HCT116 (cell line): ENCODE results near the gene EVC. TPM values are rescaled to one million over a fixed set of nuclear protein-coding genes. Genes with fewer than 3 reads are reported as not detected.

Experiments
- ATAC-seq: fragments of 200-7000 bp; cut with Tn5 transposase; 2 replicates; pipeline ENCODE4 v1.9.1; 2020; ENCODE audit warnings: mild to moderate bottlenecking, moderate library complexity
- BruUV-seq: library from RNA; stranded (reverse); fragments of 400-500 nt; replicated peaks from 2 replicates; lab custom pipeline; 2021; lab: Mats Ljungman, UMichigan
- CTCF ChIA-PET: fragments of 300-600 bp; sonication (Branson Sonifier 250); formaldehyde crosslinking; loops from one replicate; lab custom pipeline; 2021; ENCODE audit warnings: antibody characterized with exemption; lab: Charles Lee
- POLR2A ChIA-PET: fragments of 300-600, 350-600 bp; sonication (Branson Sonifier 250); formaldehyde crosslinking; loops from one replicate; lab custom pipeline; 2021; ENCODE audit warnings: antibody characterized with exemption; lab: Charles Lee
- RAD21 ChIA-PET, 2 experiments: fragments of 300-600 bp; sonication (Branson Sonifier 250); formaldehyde crosslinking; loops; one replicate each; lab custom pipeline; 2023; ENCODE audit warnings: low total read pairs in 2 of 2; ENCODE audit not compliant: uncharacterized antibody in 2 of 2, unreplicated experiment in 2 of 2, low non-redundant PET in 1 of 2; lab: Charles Lee
- DNase-seq: peaks from one replicate; pipeline ENCODE4 v3.0.0-alpha.2; 2010; ENCODE audit warnings: low read depth, low spot score
- H2AFZ ChIP-seq: fragments of 200-600 bp; shearing (Covaris generic), sonication (generic); 2 replicates; pipeline ENCODE4 v1.6.1; 2017; ENCODE audit warnings: low read depth, mixed run types, mixed read lengths, antibody characterized with exemption, low read length; ENCODE audit not compliant: poor library complexity, severe bottlenecking
- H3K27ac ChIP-seq: 2 replicates; pipeline ENCODE4 v1.5.1; 2012; ENCODE audit warnings: low read depth, low read length
- H3K27me3 ChIP-seq: fragments of 200-600 bp; sonication (generic); 2 replicates; pipeline ENCODE4 v1.6.1; 2016; ENCODE audit warnings: mixed run types, low read length, mixed read lengths; ENCODE audit not compliant: insufficient read depth
- H3K36me3 ChIP-seq, 2 experiments: fragments of 200-500 bp in 1 of 2; fragments of 200-600 bp in 1 of 2; sonication (Bioruptor generic) in 1 of 2; sonication (generic) in 1 of 2; 2 replicates each; pipeline versions ENCODE4 v1.5.1 to v1.6.1; 2014 to 2016; ENCODE audit warnings: low read length in 2 of 2, inconsistent platforms in 1 of 2, mixed read lengths in 1 of 2, mixed run types in 1 of 2; ENCODE audit not compliant: insufficient read depth in 2 of 2, control insufficient read depth in 1 of 2
- H3K4me1 ChIP-seq, 2 experiments: fragments of 200-600 bp in 1 of 2; sonication (generic) in 1 of 2; 2 replicates each; pipeline versions ENCODE4 v1.5.1 to v1.6.1; 2012 to 2017; ENCODE audit warnings: low read length in 2 of 2, inconsistent platforms in 1 of 2, mild to moderate bottlenecking in 1 of 2, mixed read lengths in 1 of 2, mixed run types in 1 of 2, moderate library complexity in 1 of 2; ENCODE audit not compliant: insufficient read depth in 2 of 2, control insufficient read depth in 1 of 2
- H3K4me2 ChIP-seq: fragments of 200-600 bp; sonication (generic); 2 replicates; pipeline ENCODE4 v1.6.1; 2017; ENCODE audit warnings: mixed run types, low read length, mixed read lengths
- H3K4me3 ChIP-seq, 2 experiments: fragments of 200-600 bp in 1 of 2; sonication (generic) in 1 of 2; replicated peaks in 1 of 2; 2 replicates each; pipeline ENCODE4 v1.5.1; 2011 to 2016; ENCODE audit warnings: low read length in 2 of 2, control low read depth in 1 of 2, low read depth in 1 of 2, mild to moderate bottlenecking in 1 of 2, mixed read lengths in 1 of 2, mixed run types in 1 of 2
- H3K79me2 ChIP-seq: fragments of 200-600 bp; sonication (generic); 2 replicates; pipeline ENCODE4 v1.6.1; 2017; ENCODE audit warnings: mild to moderate bottlenecking, mixed run types, low read length, moderate library complexity, mixed read lengths; ENCODE audit not compliant: insufficient read depth
- H3K9ac ChIP-seq: fragments of 200-600 bp; sonication (generic); 2 replicates; pipeline ENCODE4 v1.6.1; 2016; ENCODE audit warnings: low read length, mixed read lengths
- H3K9me2 ChIP-seq: fragments of 200-600 bp; sonication (generic), shearing (Covaris generic); 2 replicates; pipeline ENCODE4 v1.6.1; 2017; ENCODE audit warnings: mixed run types, mild to moderate bottlenecking, moderate library complexity; ENCODE audit not compliant: insufficient read depth
- H3K9me3 ChIP-seq, 2 experiments: fragments of 200-500 bp in 1 of 2; fragments of 200-600 bp in 1 of 2; sonication (Bioruptor generic) in 1 of 2; sonication (generic) in 1 of 2; 2 replicates each; pipeline ENCODE4 v1.6.1; 2014 to 2017; ENCODE audit warnings: low read length in 2 of 2, mixed read lengths in 2 of 2, inconsistent platforms in 1 of 2, low read depth in 1 of 2, mild to moderate bottlenecking in 1 of 2, mixed run types in 1 of 2, moderate library complexity in 1 of 2; ENCODE audit not compliant: control insufficient read depth in 1 of 2, insufficient read depth in 1 of 2
- H4K20me1 ChIP-seq: fragments of 200-600 bp; sonication (generic), shearing (Covaris generic); 2 replicates; pipeline ENCODE4 v1.6.1; 2017; ENCODE audit warnings: mixed run types, mild to moderate bottlenecking, moderate library complexity; ENCODE audit not compliant: insufficient read depth
- EZH2 ChIP-seq: fragments of 200-600 bp; sonication (generic); IDR thresholded peaks from 2 replicates; pipeline ENCODE4 v1.6.1; 2017; ENCODE audit warnings: antibody characterized with exemption, mixed run types
- EZH2phosphoT487 ChIP-seq: fragments of 200-600 bp; IDR thresholded peaks from 2 replicates; pipeline ENCODE4 v1.6.1; 2018; ENCODE audit warnings: antibody characterized with exemption, borderline replicate concordance
- FOSL1 ChIP-seq: IDR thresholded peaks from 2 replicates; pipeline ENCODE4 v1.6.1; 2012; ENCODE audit warnings: low read depth
- POLR2A ChIP-seq: IDR thresholded peaks from 2 replicates; pipeline ENCODE4 v1.7.0; 2011; ENCODE audit warnings: borderline replicate concordance; ENCODE audit not compliant: insufficient read depth, insufficient read length; ENCODE audit errors: extremely low read depth
- SRF ChIP-seq: IDR thresholded peaks from 2 replicates; pipeline ENCODE4 v1.6.1; 2012; ENCODE audit warnings: low read depth
- TCF7L2 ChIP-seq: IDR thresholded peaks from 2 replicates; pipeline ENCODE4 v1.7.0; 2011; ENCODE audit warnings: borderline replicate concordance, inconsistent platforms; ENCODE audit not compliant: insufficient read depth, insufficient read length; ENCODE audit errors: extremely low read depth
- ZFX ChIP-seq: fragments of 450-650 bp; IDR thresholded peaks from 2 replicates; pipeline ENCODE4 v1.6.1; 2017
- ZNF274 ChIP-seq: fragments of 200-500 bp; sonication (Bioruptor generic); IDR thresholded peaks from 2 replicates; pipeline ENCODE4 v1.6.1; 2014; ENCODE audit warnings: mild to moderate bottlenecking, low read depth, low read length, inconsistent platforms
- intact Hi-C: fragments of 100-400 bp; cut with micrococcal nuclease; formaldehyde crosslinking; loops from 2 replicates; pipeline ENCODE4 v1.10.0; 2022
- total RNA-seq: library from RNA; stranded (reverse); gene quantifications from one replicate; pipeline ENCODE4 v1.2.1, GENCODE V29; 2021; ENCODE audit not compliant: unreplicated experiment
- TF ChIP-seq, protein P1 (sequence below): IDR thresholded peaks from 2 replicates; pipeline ENCODE4 v1.6.1; 2012
- TF ChIP-seq, protein P2 (sequence below): IDR thresholded peaks from 2 replicates; pipeline ENCODE4 v1.6.1; 2012; ENCODE audit warnings: low read depth

Gene EVC
- total RNA-seq, 1 experiment from 2014 or later: 0.15 TPM

DNA sequence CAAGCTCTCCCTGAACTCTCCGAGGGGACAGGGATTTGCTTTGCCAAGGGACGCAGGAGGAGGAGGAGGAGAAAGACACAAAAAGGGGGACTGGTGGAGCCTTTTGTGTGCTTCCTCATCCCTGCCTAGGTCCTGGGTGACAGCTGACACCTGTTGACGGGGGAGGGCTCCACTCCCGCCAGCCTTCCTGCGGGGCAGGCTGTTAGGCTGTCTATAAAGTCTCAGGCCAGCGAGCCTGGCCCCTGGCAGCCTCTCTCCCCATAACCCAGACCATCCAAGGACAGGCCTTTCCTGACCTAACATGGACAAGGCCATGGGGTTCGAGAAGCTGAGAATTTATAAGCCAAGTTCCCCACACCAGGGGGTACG, 1.8 kb upstream of the EVC start:
- H2AFZ ChIP-seq: no peak overlapping the region
- TF ChIP-seq SRF (no peak), FOSL1 (no peak), POLR2A (no peak), ZFX (no peak), ZNF274 (no peak), EZH2 (no peak), TCF7L2 (no peak), EZH2phosphoT487 (no peak)
- TF ChIP-seq, protein P1, sequence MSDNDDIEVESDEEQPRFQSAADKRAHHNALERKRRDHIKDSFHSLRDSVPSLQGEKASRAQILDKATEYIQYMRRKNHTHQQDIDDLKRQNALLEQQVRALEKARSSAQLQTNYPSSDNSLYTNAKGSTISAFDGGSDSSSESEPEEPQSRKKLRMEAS: no peak
- TF ChIP-seq, protein P2, sequence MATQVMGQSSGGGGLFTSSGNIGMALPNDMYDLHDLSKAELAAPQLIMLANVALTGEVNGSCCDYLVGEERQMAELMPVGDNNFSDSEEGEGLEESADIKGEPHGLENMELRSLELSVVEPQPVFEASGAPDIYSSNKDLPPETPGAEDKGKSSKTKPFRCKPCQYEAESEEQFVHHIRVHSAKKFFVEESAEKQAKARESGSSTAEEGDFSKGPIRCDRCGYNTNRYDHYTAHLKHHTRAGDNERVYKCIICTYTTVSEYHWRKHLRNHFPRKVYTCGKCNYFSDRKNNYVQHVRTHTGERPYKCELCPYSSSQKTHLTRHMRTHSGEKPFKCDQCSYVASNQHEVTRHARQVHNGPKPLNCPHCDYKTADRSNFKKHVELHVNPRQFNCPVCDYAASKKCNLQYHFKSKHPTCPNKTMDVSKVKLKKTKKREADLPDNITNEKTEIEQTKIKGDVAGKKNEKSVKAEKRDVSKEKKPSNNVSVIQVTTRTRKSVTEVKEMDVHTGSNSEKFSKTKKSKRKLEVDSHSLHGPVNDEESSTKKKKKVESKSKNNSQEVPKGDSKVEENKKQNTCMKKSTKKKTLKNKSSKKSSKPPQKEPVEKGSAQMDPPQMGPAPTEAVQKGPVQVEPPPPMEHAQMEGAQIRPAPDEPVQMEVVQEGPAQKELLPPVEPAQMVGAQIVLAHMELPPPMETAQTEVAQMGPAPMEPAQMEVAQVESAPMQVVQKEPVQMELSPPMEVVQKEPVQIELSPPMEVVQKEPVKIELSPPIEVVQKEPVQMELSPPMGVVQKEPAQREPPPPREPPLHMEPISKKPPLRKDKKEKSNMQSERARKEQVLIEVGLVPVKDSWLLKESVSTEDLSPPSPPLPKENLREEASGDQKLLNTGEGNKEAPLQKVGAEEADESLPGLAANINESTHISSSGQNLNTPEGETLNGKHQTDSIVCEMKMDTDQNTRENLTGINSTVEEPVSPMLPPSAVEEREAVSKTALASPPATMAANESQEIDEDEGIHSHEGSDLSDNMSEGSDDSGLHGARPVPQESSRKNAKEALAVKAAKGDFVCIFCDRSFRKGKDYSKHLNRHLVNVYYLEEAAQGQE: no peak
- H3K9ac ChIP-seq: no peak overlapping the region
- no peak overlapping the region for H3K27ac ChIP-seq
- no peaks in the 10 kb centered on the region for H3K9me3 ChIP-seq
- POLR2A ChIA-PET: no interaction called here
- no peaks in the 10 kb centered on the region for H4K20me1 ChIP-seq
- no peaks in the 10 kb centered on the region for H3K79me2 ChIP-seq
- H3K9me2 ChIP-seq: no peaks in the 10 kb centered on the region
- H3K4me1 ChIP-seq: no peaks in the 10 kb centered on the region
- no peak overlapping the region for H3K4me3 ChIP-seq
- no peaks in the 10 kb centered on the region; the same call in 1 of the 2 replicates for H3K27me3 ChIP-seq
- no peak for ATAC-seq
- intact Hi-C loops: no loop called here
- no TSS peak for BruUV-seq
- CTCF ChIA-PET: no interaction called here
- no peaks in the 10 kb centered on the region for H3K36me3 ChIP-seq
- RAD21 ChIA-PET: no interaction called here
- no peak for DNase-seq
- no peak overlapping the region for H3K4me2 ChIP-seq
